ENCODE results near the gene TYMP. TPM values are rescaled to one million over a fixed set of nuclear protein-coding genes. Genes with fewer than 3 reads are reported as not detected.

The TYMP gene
- total and polyA plus RNA-seq, 2 of the 8 experiments (the other 6 are each of a cell fraction or from before 2014, with no cell fraction given) = 0.43 to 0.48 TPM

GRCh38 chr22:50530580-50530876, 716 bp upstream of the TYMP start:
- Histone ChIP-seq H3K56ac (replicated peaks; ENCODE audit: insufficient read length, low read depth, low read length) (no peak overlapping the region), H2BK120ac (replicated peaks; ENCODE audit: low read depth, low read length) (no peak overlapping the region), H3K23me2 (ENCODE audit: low read depth, low read length) (peaks cover 25% of the 10 kb centered on the region; the same call in 1 of the 2 replicates), H3K4me2 (ENCODE audit: insufficient read depth in 1 of 2, low read depth in 2 of 2, low read length in 2 of 2) (peak overlapping the region; percentile 51 to 92), H3K18ac (ENCODE audit: extremely low read depth, low read length) (no peak overlapping the region; the same call in 1 of the 2 replicates), H2BK15ac (ENCODE audit: low read length) (peak overlapping the region; percentile 46; the same call in 1 of the 2 replicates), H4K8ac (ENCODE audit: extremely low read depth, insufficient read depth, low read length) (peak overlapping the region; percentile 85), H3K79me1 (ENCODE audit: low read depth, low read length) (no peaks in the 10 kb centered on the region), H3K27me3 (replicated peaks in 1 of 4; ENCODE audit: control insufficient read depth in 3 of 4, extremely low read depth in 1 of 4, insufficient read depth in 3 of 4, low read length in 3 of 4) (peaks cover 43 to 70% (median 60%) of the 10 kb centered on the region in 4 experiments), H3K4me1 (replicated peaks in 1 of 4; ENCODE audit: control insufficient read depth in 3 of 4, insufficient read depth in 4 of 4, low read length in 3 of 4) (peaks cover 0 to 26% (median 10%) of the 10 kb centered on the region in 4 experiments; a peak in 5 of 7 replicates), H4K91ac (replicated peaks; ENCODE audit: insufficient read length, low read length) (no peak overlapping the region), H3K79me2 (ENCODE audit: control insufficient read depth in 1 of 2, insufficient read depth in 2 of 2, low read length in 2 of 2) (no peaks in the 10 kb centered on the region), H4K20me1 (replicated peaks in 1 of 2; ENCODE audit: control insufficient read depth in 1 of 2, insufficient read depth in 2 of 2, low read length in 2 of 2) (peaks cover 5 to 17% of the 10 kb centered on the region in 2 experiments), H3K9ac (replicated peaks in 1 of 4; ENCODE audit: extremely low read depth in 1 of 4, low read depth in 3 of 4, low read length in 3 of 4) (no peak overlapping the region), H4K5ac (ENCODE audit: insufficient read length, low read depth, low read length) (no peak overlapping the region), H3K9me3 (ENCODE audit: insufficient read depth in 2 of 2, low read depth in 1 of 2, low read length in 1 of 2) (no peaks in the 10 kb centered on the region), H3K4ac (replicated peaks; ENCODE audit: insufficient read length, low read depth, low read length) (no peak overlapping the region), H2BK12ac (ENCODE audit: low read depth, low read length) (no peak overlapping the region), H2AFZ (ENCODE audit: low read length) (no peak overlapping the region), H3K4me3 (ENCODE audit: extremely low read depth in 1 of 4, insufficient read depth in 2 of 4, low read depth in 3 of 4, low read length in 4 of 4) (peak overlapping the region; percentile 27 to 68 (median 34)), H2BK5ac (ENCODE audit: low read depth, low read length) (no peak overlapping the region), H3K14ac (ENCODE audit: insufficient read length) (no peak overlapping the region), H2AK5ac (ENCODE audit: low read depth, low read length) (no peak overlapping the region), H3K27ac (ENCODE audit: low read depth, low read length) (no peak overlapping the region), H2BK20ac (ENCODE audit: low read length) (no peak overlapping the region), H3K36me3 (ENCODE audit: control insufficient read depth in 2 of 4, insufficient read depth in 4 of 4, low read length in 3 of 4) (no peaks in the 10 kb centered on the region), H3K23ac (ENCODE audit: insufficient read length) (no peak overlapping the region)
- no peak for DNase-seq (ENCODE audit: low read depth in 1 of 2, low spot score in 2 of 2)
- ChIA-PET POLR2A (ENCODE audit: partially characterized antibody) (no interaction called here), CTCF (ENCODE audit: partially characterized antibody) (no interaction called here)
- WGBS, 2 experiments (ENCODE audit: extremely low coverage in 1 of 2, insufficient coverage in 1 of 2, insufficient read length in 1 of 2, insufficient replicate concordance in 2 of 2, low coverage in 1 of 2, low lambda C conversion rate in 2 of 2, missing lambda C conversion rate in 1 of 2) = 7% methylated on average over 13 of the region's 21 CpGs; no CpG with 5 or more reads in 1 of the 2 experiments
- no peak for TF ChIP-seq RFX5 (IDR thresholded peaks at IDR 0.05; ENCODE audit: borderline replicate concordance, low read depth, low read length)
- TF ChIP-seq KDM4A (IDR thresholded peaks at IDR 0.05; ENCODE audit: low read depth, low read length, severe bottlenecking) = peak; percentile 55
- peak; percentile 43 for TF ChIP-seq ASH2L (IDR thresholded peaks at IDR 0.05; ENCODE audit: low read length)
- no peak for FAIRE-seq
